ENCODE results near the gene PCGF2.

PCGF2 gene

GRCh38 chr17:38702916-38703741 is 45.0 kb downstream of the PCGF2 start:
- no peak for DNase-seq (ENCODE audit: low spot score in 2 of 2)
- H3K36me3 Mint-ChIP-seq: no peaks in the 10 kb centered on the region
- peaks cover 30% of the 10 kb centered on the region for H3K4me1 Mint-ChIP-seq

GRCh38 chr17:38702166-38702915 is 45.8 kb downstream of the PCGF2 start:
- Mint-ChIP-seq H3K27ac (peak overlapping the region; percentile 97), H3K4me3 (peak overlapping the region; percentile 94), H3K36me3 (no peaks in the 10 kb centered on the region), H3K27me3 (no peaks in the 10 kb centered on the region), H3K9me3 (no peaks in the 10 kb centered on the region), H3K4me1 (peaks cover 27% of the 10 kb centered on the region)
- DNase-seq (ENCODE audit: low spot score in 2 of 2): peak; percentile 65 to 73
- peak; percentile 33 for ATAC-seq (ENCODE audit: low read depth)

More at GRCh38 chr17:38702916-38703741, 45.0 kb downstream of the PCGF2 start:
- no peak for ATAC-seq (ENCODE audit: low read depth)
- H3K9me3 Mint-ChIP-seq: no peaks in the 10 kb centered on the region
- peak overlapping the region; percentile 97 for H3K27ac Mint-ChIP-seq
- H3K4me3 Mint-ChIP-seq: peak overlapping the region; percentile 94
- H3K27me3 Mint-ChIP-seq: no peaks in the 10 kb centered on the region

- H3K9me3 Mint-ChIP-seq: no peaks in the 10 kb centered on the region
- H3K27ac Mint-ChIP-seq: peak overlapping the region; percentile 97
- H3K4me1 Mint-ChIP-seq: peaks cover 25% of the 10 kb centered on the region
- no peaks in the 10 kb centered on the region for H3K36me3 Mint-ChIP-seq
- no peaks in the 10 kb centered on the region for H3K27me3 Mint-ChIP-seq
- peak; percentile 56 for ATAC-seq (ENCODE audit: low read depth)
- peak overlapping the region; percentile 82 for H3K4me3 Mint-ChIP-seq
- peak; percentile 70 to 72 for DNase-seq (ENCODE audit: low spot score in 2 of 2)
These were observed 46.5 kb downstream of the PCGF2 start for GRCh38 chr17:38701504-38702165.

GRCh38 chr17:38698760-38699159 is 49.4 kb downstream of the PCGF2 start:
- Mint-ChIP-seq H3K36me3 (no peaks in the 10 kb centered on the region), H3K27ac (no peak overlapping the region), H3K4me3 (no peak overlapping the region), H3K9me3 (no peaks in the 10 kb centered on the region), H3K4me1 (peaks cover 18% of the 10 kb centered on the region), H3K27me3 (no peaks in the 10 kb centered on the region)
- ATAC-seq (ENCODE audit: low read depth): no peak
- no peak for DNase-seq (ENCODE audit: low spot score in 2 of 2)

- H3K9me3 Mint-ChIP-seq: no peaks in the 10 kb centered on the region
- H3K4me3 Mint-ChIP-seq: no peak overlapping the region
- ATAC-seq (ENCODE audit: low read depth): no peak
- DNase-seq (ENCODE audit: low spot score in 2 of 2): no peak
- no peaks in the 10 kb centered on the region for H3K36me3 Mint-ChIP-seq
- peaks cover 16% of the 10 kb centered on the region for H3K4me1 Mint-ChIP-seq
- H3K27me3 Mint-ChIP-seq: no peaks in the 10 kb centered on the region
- H3K27ac Mint-ChIP-seq: peak overlapping the region; percentile 3
These were observed 50.9 kb downstream of the PCGF2 start for GRCh38 chr17:38697061-38697820.

GRCh38 chr17:38693700-38694329 is 54.3 kb downstream of the PCGF2 start:
- DNase-seq (ENCODE audit: low spot score in 2 of 2): no peak
- H3K36me3 Mint-ChIP-seq: no peaks in the 10 kb centered on the region
- H3K4me1 Mint-ChIP-seq: peaks cover 6% of the 10 kb centered on the region
- H3K27me3 Mint-ChIP-seq: no peaks in the 10 kb centered on the region
- H3K4me3 Mint-ChIP-seq: no peak overlapping the region
- no peak overlapping the region for H3K27ac Mint-ChIP-seq
- no peaks in the 10 kb centered on the region for H3K9me3 Mint-ChIP-seq
- no peak for ATAC-seq (ENCODE audit: low read depth)

GRCh38 chr17:38691154-38691553 is 57.0 kb downstream of the PCGF2 start:
- Mint-ChIP-seq H3K4me3 (no peak overlapping the region), H3K36me3 (no peaks in the 10 kb centered on the region), H3K27me3 (peaks cover 4% of the 10 kb centered on the region), H3K9me3 (no peaks in the 10 kb centered on the region), H3K27ac (no peak overlapping the region), H3K4me1 (no peaks in the 10 kb centered on the region)
- ATAC-seq (ENCODE audit: low read depth): no peak
- no peak for DNase-seq (ENCODE audit: low spot score in 2 of 2)

- no peaks in the 10 kb centered on the region for H3K9me3 Mint-ChIP-seq
- H3K4me1 Mint-ChIP-seq: peaks cover 2% of the 10 kb centered on the region
- peaks cover 9% of the 10 kb centered on the region for H3K27me3 Mint-ChIP-seq
- no peak overlapping the region for H3K27ac Mint-ChIP-seq
- DNase-seq (ENCODE audit: low spot score in 2 of 2) (no peak), ATAC-seq (ENCODE audit: low read depth) (no peak)
- no peaks in the 10 kb centered on the region for H3K36me3 Mint-ChIP-seq
- no peak overlapping the region for H3K4me3 Mint-ChIP-seq
These were observed 57.8 kb downstream of the PCGF2 start for GRCh38 chr17:38690386-38690785.

GRCh38 chr17:38687286-38687685 is 60.9 kb downstream of the PCGF2 start:
- ATAC-seq (ENCODE audit: low read depth) (no peak), DNase-seq (ENCODE audit: low spot score in 2 of 2) (no peak)
- Mint-ChIP-seq H3K9me3 (no peaks in the 10 kb centered on the region), H3K27me3 (peaks cover 9% of the 10 kb centered on the region), H3K27ac (no peak overlapping the region), H3K4me1 (peaks cover 2% of the 10 kb centered on the region), H3K36me3 (no peaks in the 10 kb centered on the region), H3K4me3 (no peak overlapping the region)

- ATAC-seq (ENCODE audit: low read depth): no peak
- DNase-seq (ENCODE audit: low spot score in 2 of 2): no peak
- H3K27me3 Mint-ChIP-seq: peaks cover 9% of the 10 kb centered on the region
- no peaks in the 10 kb centered on the region for H3K9me3 Mint-ChIP-seq
- no peaks in the 10 kb centered on the region for H3K36me3 Mint-ChIP-seq
- peaks cover 2% of the 10 kb centered on the region for H3K4me1 Mint-ChIP-seq
- no peak overlapping the region for H3K4me3 Mint-ChIP-seq
- H3K27ac Mint-ChIP-seq: no peak overlapping the region
These were observed 62.6 kb downstream of the PCGF2 start for GRCh38 chr17:38685491-38685890.
